A549 (cell line): ENCODE data around the gene CLDN7. TPM values are rescaled to one million over a fixed set of nuclear protein-coding genes. Genes with fewer than 3 reads are reported as not detected.

ENCODE experiments used
- ATOH8 ChIP-seq: fragments of 250-450 bp; sonication (Bioruptor Pico); IDR thresholded peaks from 2 replicates; pipeline ENCODE4 v1.5.0; 2020; ENCODE audit warnings: low read depth, mild to moderate bottlenecking, moderate library complexity
- BCL3 ChIP-seq: fragments of >200 bp; sonication (Bioruptor Twin); formaldehyde crosslinking; IDR thresholded peaks from 3 replicates; pipeline ENCODE4 v1.6.1; 2016
- BHLHE40 ChIP-seq: IDR thresholded peaks from 2 replicates; pipeline ENCODE4 v1.6.1; 2012; ENCODE audit warnings: low read depth, low read length, inconsistent platforms
- CBX2 ChIP-seq: fragments of 200-600 bp; sonication (generic); IDR thresholded peaks from 2 replicates; pipeline ENCODE4 v1.6.1; 2016; ENCODE audit warnings: low read depth, mild to moderate bottlenecking, borderline replicate concordance
- CEBPB ChIP-seq, 2 experiments: fragments of >200 bp in 1 of 2; sonication (Bioruptor Twin) in 1 of 2; formaldehyde crosslinking in 1 of 2; IDR thresholded peaks; 2 replicates each; pipeline ENCODE4 v1.6.1; 2012 to 2016
- CHD2 ChIP-seq: fragments of 150-350 bp; IDR thresholded peaks from 2 replicates; pipeline ENCODE4 v1.6.1; 2014; ENCODE audit warnings: low read length; ENCODE audit not compliant: partially characterized antibody
- CTCF ChIP-seq: fragments of >200 bp; sonication (Bioruptor Twin); formaldehyde crosslinking; IDR thresholded peaks from 3 replicates; pipeline ENCODE4 v1.5.1; 2016
- EHMT2 ChIP-seq: fragments of 200-600 bp; sonication (generic); IDR thresholded peaks from 2 replicates; pipeline ENCODE4 v1.6.1; 2016; ENCODE audit warnings: antibody characterized with exemption, low read depth, mild to moderate bottlenecking, moderate library complexity
- ESRRA ChIP-seq: fragments of 150-350 bp; IDR thresholded peaks from 2 replicates; pipeline ENCODE4 v1.6.1; 2014; ENCODE audit warnings: mild to moderate bottlenecking, low read length, borderline replicate concordance
- FOSL2 ChIP-seq, 2 experiments: fragments of 450-650 bp in 1 of 2; fragments of >200 bp in 1 of 2; sonication (Bioruptor Twin) in 1 of 2; formaldehyde crosslinking; IDR thresholded peaks; 2 replicates each; pipeline versions ENCODE4 v1.5.0 to v1.6.1; 2016 to 2020; ENCODE audit warnings: mild to moderate bottlenecking in 1 of 2, moderate library complexity in 1 of 2
- FOXS1 ChIP-seq: fragments of 250-450 bp; sonication (Bioruptor Pico); IDR thresholded peaks from 2 replicates; pipeline ENCODE4 v1.5.0; 2020; ENCODE audit warnings: mild to moderate bottlenecking, moderate library complexity
- GATA3 ChIP-seq: IDR thresholded peaks from 2 replicates; pipeline ENCODE4 v1.6.1; 2012; ENCODE audit warnings: borderline replicate concordance
- HDAC2 ChIP-seq: fragments of 200-600 bp; sonication (generic); IDR thresholded peaks from 2 replicates; pipeline ENCODE4 v1.6.1; 2016
- HOXA7 ChIP-seq: fragments of 250-450 bp; sonication (Bioruptor Pico); IDR thresholded peaks from 2 replicates; pipeline ENCODE4 v1.5.0; 2020; ENCODE audit warnings: mild to moderate bottlenecking, moderate library complexity
- HOXB5 ChIP-seq: fragments of 250-450 bp; sonication (Bioruptor Pico); IDR thresholded peaks from 2 replicates; pipeline ENCODE4 v1.5.0; 2020; ENCODE audit warnings: mild to moderate bottlenecking, moderate library complexity
- JUN ChIP-seq, 2 experiments: fragments of >200 bp; sonication (Bioruptor Twin); formaldehyde crosslinking; IDR thresholded peaks; 2 replicates in 1 of 2; 3 replicates in 1 of 2; pipeline ENCODE4 v1.6.1; 2016 to 2017
- JUNB ChIP-seq: fragments of >200 bp; sonication (Bioruptor Twin); formaldehyde crosslinking; IDR thresholded peaks from 2 replicates; pipeline ENCODE4 v1.6.1; 2016
- MAFK ChIP-seq: fragments of 450-650 bp; IDR thresholded peaks from 2 replicates; pipeline ENCODE4 v1.6.1; 2014; ENCODE audit not compliant: partially characterized antibody
- NFE2L2 ChIP-seq: fragments of 150-350 bp; conservative IDR thresholded peaks from 2 replicates; pipeline ENCODE4 v1.6.1; 2014; ENCODE audit warnings: low read length
- PBX3 ChIP-seq: IDR thresholded peaks from 2 replicates; pipeline ENCODE4 v1.6.1; 2012
- POLR2A ChIP-seq: IDR thresholded peaks from 2 replicates; pipeline ENCODE4 v1.6.1; 2012; ENCODE audit warnings: mild to moderate bottlenecking, low read length
- RARB ChIP-seq: fragments of 250-450 bp; sonication (Bioruptor Pico); IDR thresholded peaks from 2 replicates; pipeline ENCODE4 v1.8.0; 2021; ENCODE audit warnings: mild to moderate bottlenecking, moderate library complexity
- RFX5 ChIP-seq: fragments of 450-650 bp; IDR thresholded peaks from 2 replicates; pipeline ENCODE4 v1.7.1; 2014; ENCODE audit warnings: antibody characterized with exemption, mild to moderate bottlenecking, moderate library complexity
- RNF2 ChIP-seq: fragments of 200-600 bp; sonication (generic); IDR thresholded peaks from 2 replicates; pipeline ENCODE4 v1.6.1; 2016; ENCODE audit warnings: low read depth, mild to moderate bottlenecking, antibody characterized with exemption, moderate library complexity, borderline replicate concordance
- TFCP2L1 ChIP-seq: fragments of 250-450 bp; sonication (Bioruptor Pico); IDR thresholded peaks from 2 replicates; pipeline ENCODE4 v1.5.0; 2021; ENCODE audit warnings: mild to moderate bottlenecking
- TP53 ChIP-seq: fragments of 250-450 bp; sonication (Bioruptor Pico); IDR thresholded peaks from 2 replicates; pipeline ENCODE4 v1.5.0; 2021; ENCODE audit warnings: mild to moderate bottlenecking, moderate library complexity
- polyA plus RNA-seq, 4 experiments: library from polyadenylated mRNA; depleted of rRNA in 3 of 4; stranded (reverse); fragments of >200 nt; fragmentation: RNase III in 1 of 4; extraction: RNeasy Plus Mini Kit Qiagen cat#74134 plus additional on column Dnase treatment in 1 of 4; gene quantifications; 2 replicates in 3 of 4; 3 replicates in 1 of 4; pipeline ENCODE4 v1.2.3, GENCODE V29; 2011 to 2017

The CLDN7 gene
- polyA plus RNA-seq, 2 of the 4 experiments (the other 2 are of a cell fraction) = 0.97 to 4.2 TPM

GRCh38 chr17:7252176-7253043 is 9.9 kb downstream of the CLDN7 start, which contains the start of gene ELP5 (continued):
- TF ChIP-seq PBX3 (0 out of 2 replicates have a peak, but pooled peaks have one; percentile 16), TFCP2L1 (0 out of 2 replicates have a peak, but pooled peaks have one; percentile 7), HOXB5 (CRISPR knock-in tag) (peak; percentile 39; the same call in 1 of the 2 replicates), CHD2 (no peak), FOXS1 (CRISPR knock-in tag) (no peak), BCL3 (peak; percentile 41; the same call in 1 of the 3 replicates), HOXA7 (no peak), JUNB (no peak), POLR2A (peak; percentile 90), CBX2 (no peak), GATA3 (peak; percentile 35; the same call in 1 of the 2 replicates), FOSL2 (IDR thresholded peaks at IDR 0.05) (no peak), FOSL2 (CRISPR knock-in tag; IDR thresholded peaks at IDR 0.05) (no peak; the same call in 1 of the 2 replicates), BHLHE40 (no peak), NFE2L2 (no peak), MAFK (no peak), CTCF (peak; percentile 54), ATOH8 (CRISPR knock-in tag) (no peak), EHMT2 (no peak), CEBPB (IDR thresholded peaks at IDR 0.05) (peak in 1 of 2 experiments; percentile 26; a peak in 1 of 4 replicates), ESRRA (no peak), RARB (CRISPR knock-in tag) (no peak), RNF2 (no peak), RFX5 (peak; percentile 78), HDAC2 (no peak), TP53 (CRISPR knock-in tag) (0 out of 2 replicates have a peak, but pooled peaks have one; percentile 32), JUN (IDR thresholded peaks at IDR 0.05) (peak in 1 of 2 experiments; percentile 90; a peak in 3 of 5 replicates)
